ENCODE data around the gene ARHGEF16.

GRCh38 chr1:3504822-3505153, 50.3 kb downstream of the ARHGEF16 start:
- TF ChIP-seq POLR2A (IDR thresholded peaks at IDR 0.05; ENCODE audit: low read length) (no peak), GATA1 (IDR thresholded peaks at IDR 0.05; ENCODE audit: low read depth, low read length) (no peak)
